Cardiac muscle cell (in vitro differentiated cells and primary cell): ENCODE measurements around the gene CRACR2B. TPM values are rescaled to one million over a fixed set of nuclear protein-coding genes. Genes with fewer than 3 reads are reported as not detected.

Source experiments
- DNase-seq, 2 donors: peaks; one replicate each; pipeline versions ENCODE4 v3.0.0 to v3.0.0-alpha.2; 2010 to 2017; ENCODE audit warnings: low read depth in 1 of 2, low spot score in 1 of 2
- H3K27ac ChIP-seq: fragments of 200-600 bp; sonication (generic); 2 replicates; pipeline ENCODE4 v1.5.1; 2016
- H3K27me3 ChIP-seq: fragments of 200-600 bp; sonication (generic); 2 replicates; pipeline ENCODE4 v1.6.0; 2016; ENCODE audit warnings: control low read depth
- H3K36me3 ChIP-seq: fragments of 200-600 bp; sonication (generic); 2 replicates; pipeline ENCODE4 v1.5.1; 2016; ENCODE audit warnings: control low read depth
- H3K4me1 ChIP-seq: fragments of 200-600 bp; sonication (generic); 2 replicates; pipeline ENCODE4 v1.8.1; 2017; ENCODE audit warnings: low read depth, mild to moderate bottlenecking, mixed run types
- H3K4me3 ChIP-seq: fragments of 200-600 bp; sonication (generic); 2 replicates; pipeline ENCODE4 v1.5.1; 2016; ENCODE audit warnings: mild to moderate bottlenecking
- H3K9me3 ChIP-seq: fragments of 200-600 bp; sonication (generic); 2 replicates; pipeline ENCODE4 v1.5.1; 2017; ENCODE audit warnings: low read depth, mild to moderate bottlenecking, control low read depth
- CTCF ChIP-seq: IDR thresholded peaks from 2 replicates; pipeline ENCODE4 v1.5.1; 2012; ENCODE audit warnings: low read depth, mild to moderate bottlenecking, low read length
- polyA plus RNA-seq: library from polyadenylated mRNA; unstranded; fragments of >200 nt; fragmentation: Nextera tagmentation; extraction: Ambion mirVana; gene quantifications from 2 replicates; pipeline ENCODE4 v1.2.1, GENCODE V29; 2016
- total RNA-seq: library from RNA; depleted of rRNA; stranded (reverse); fragments of >200 nt; gene quantifications from 2 replicates; pipeline ENCODE4 v1.2.3, GENCODE V29; 2016

Gene CRACR2B
- total and polyA plus RNA-seq, 2 experiments from 2014 or later, result 84.5 to 91.0 TPM

GRCh38 chr11:818396-819128 lies 9.2 kb upstream of the CRACR2B start, which contains the start of gene PNPLA2:
PNPLA2 (plus strand) TSS chr11:818914; CDS start chr11:819719, 805 bp downstream.
- DNase-seq, result peak in 1 of 2 donors; percentile 78
- no peaks in the 10 kb centered on the region for H3K9me3 ChIP-seq
- H3K27me3 ChIP-seq, result no peaks in the 10 kb centered on the region
- H3K36me3 ChIP-seq, result no peaks in the 10 kb centered on the region
- TF ChIP-seq CTCF, result no peak
- H3K4me1 ChIP-seq, result no peaks in the 10 kb centered on the region
- H3K27ac ChIP-seq, result peak within 1 kb of the TSS; percentile 95
- peak within 1 kb of the TSS; percentile 94 for H3K4me3 ChIP-seq

- H3K4me1 ChIP-seq, result no peaks in the 10 kb centered on the region
- H3K27ac ChIP-seq, result peak overlapping the region; percentile 95
- peak overlapping the region; percentile 94 for H3K4me3 ChIP-seq
- DNase-seq, result peak; percentile 91 to 98
- TF ChIP-seq CTCF, result no peak
- peaks cover 5% of the 10 kb centered on the region for H3K36me3 ChIP-seq
- no peaks in the 10 kb centered on the region for H3K27me3 ChIP-seq
- H3K9me3 ChIP-seq, result no peaks in the 10 kb centered on the region
These were observed 8.4 kb upstream of the CRACR2B start for GRCh38 chr11:819129-819931.

GRCh38 chr11:819943-820649 lies 7.6 kb upstream of the CRACR2B start:
- Histone ChIP-seq H3K27ac (peak overlapping the region; percentile 95), H3K9me3 (no peaks in the 10 kb centered on the region), H3K36me3 (peaks cover 7% of the 10 kb centered on the region), H3K4me1 (no peaks in the 10 kb centered on the region), H3K27me3 (no peaks in the 10 kb centered on the region), H3K4me3 (peak overlapping the region; percentile 94)
- no peak for TF ChIP-seq CTCF
- peak; percentile 72 to 96 for DNase-seq

GRCh38 chr11:820655-821511 lies 6.8 kb upstream of the CRACR2B start:
- peaks cover 7% of the 10 kb centered on the region for H3K36me3 ChIP-seq
- DNase-seq, result peak in 1 of 2 donors; percentile 60
- H3K27ac ChIP-seq, result peak overlapping the region; percentile 95
- H3K4me1 ChIP-seq, result no peaks in the 10 kb centered on the region
- no peaks in the 10 kb centered on the region for H3K9me3 ChIP-seq
- peak overlapping the region; percentile 94 for H3K4me3 ChIP-seq
- TF ChIP-seq CTCF, result no peak
- no peaks in the 10 kb centered on the region for H3K27me3 ChIP-seq
